ENCODE data around the gene SCCPDH.
"Not testable (repeated sequence)": the region's sequence is repeated elsewhere in the genome, so short reads cannot be mapped to it uniquely, and the experiment has no call there.

SCCPDH gene

DNA sequence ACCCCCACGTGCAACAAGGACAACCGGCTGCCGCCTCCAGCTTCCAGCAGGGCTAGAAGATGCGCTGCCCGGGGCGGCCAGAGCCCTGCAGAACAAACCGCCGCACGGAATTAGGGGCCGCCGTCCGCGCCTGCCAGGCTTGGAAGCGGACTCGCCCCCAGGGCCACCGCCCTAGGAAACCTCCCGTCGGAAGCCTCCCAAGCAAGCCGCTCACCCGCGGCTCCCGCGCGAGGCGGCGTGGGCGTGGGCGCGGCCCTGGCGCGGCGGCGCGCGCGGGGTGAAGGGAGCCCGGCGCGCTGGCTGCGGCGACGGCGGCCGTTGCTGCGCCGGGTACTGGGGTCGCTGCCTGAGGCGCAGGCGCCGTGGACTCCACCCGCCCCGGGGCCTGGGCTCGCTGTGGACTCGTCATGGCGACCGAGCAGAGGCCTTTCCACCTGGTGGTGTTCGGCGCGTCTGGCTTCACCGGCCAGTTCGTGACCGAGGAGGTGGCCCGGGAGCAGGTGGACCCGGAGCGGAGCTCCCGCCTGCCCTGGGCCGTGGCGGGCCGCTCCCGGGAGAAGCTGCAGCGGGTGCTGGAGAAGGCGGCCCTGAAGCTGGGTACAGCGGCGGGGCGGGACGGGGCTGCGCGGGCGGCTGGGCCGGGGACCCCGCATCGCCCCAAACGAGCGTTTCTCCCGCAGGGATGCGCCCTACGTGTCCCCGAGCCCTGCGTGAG is at the start of gene SCCPDH:
Gene SCCPDH, plus strand, starts transcription at position 394 of the 715 bp plus-strand sequence. Its CDS starts 14 bp downstream, at position 408.
- DNase-seq, result peak; percentile 23 to 32 (median 28)

DNA sequence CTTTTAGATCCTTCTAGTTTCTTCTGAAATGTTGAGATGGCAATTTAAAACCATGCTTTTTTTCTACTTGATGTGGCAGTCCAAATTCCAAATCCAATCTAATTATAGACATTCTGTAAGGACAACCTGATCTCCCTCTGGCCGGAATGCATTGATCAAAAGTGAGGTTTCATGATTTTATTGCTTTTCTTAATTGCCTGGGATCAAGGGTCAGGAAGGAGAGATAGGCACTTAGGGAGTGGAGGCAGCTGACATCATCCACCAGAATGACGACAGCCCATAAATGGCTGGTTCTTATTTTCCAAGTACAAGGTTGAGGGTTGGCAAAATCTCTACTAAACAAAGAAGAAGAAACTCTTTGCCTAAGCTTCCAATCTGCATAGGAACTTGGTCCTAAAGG is 46.4 kb upstream of the SCCPDH start:
- DNase-seq, result no peak

DNA sequence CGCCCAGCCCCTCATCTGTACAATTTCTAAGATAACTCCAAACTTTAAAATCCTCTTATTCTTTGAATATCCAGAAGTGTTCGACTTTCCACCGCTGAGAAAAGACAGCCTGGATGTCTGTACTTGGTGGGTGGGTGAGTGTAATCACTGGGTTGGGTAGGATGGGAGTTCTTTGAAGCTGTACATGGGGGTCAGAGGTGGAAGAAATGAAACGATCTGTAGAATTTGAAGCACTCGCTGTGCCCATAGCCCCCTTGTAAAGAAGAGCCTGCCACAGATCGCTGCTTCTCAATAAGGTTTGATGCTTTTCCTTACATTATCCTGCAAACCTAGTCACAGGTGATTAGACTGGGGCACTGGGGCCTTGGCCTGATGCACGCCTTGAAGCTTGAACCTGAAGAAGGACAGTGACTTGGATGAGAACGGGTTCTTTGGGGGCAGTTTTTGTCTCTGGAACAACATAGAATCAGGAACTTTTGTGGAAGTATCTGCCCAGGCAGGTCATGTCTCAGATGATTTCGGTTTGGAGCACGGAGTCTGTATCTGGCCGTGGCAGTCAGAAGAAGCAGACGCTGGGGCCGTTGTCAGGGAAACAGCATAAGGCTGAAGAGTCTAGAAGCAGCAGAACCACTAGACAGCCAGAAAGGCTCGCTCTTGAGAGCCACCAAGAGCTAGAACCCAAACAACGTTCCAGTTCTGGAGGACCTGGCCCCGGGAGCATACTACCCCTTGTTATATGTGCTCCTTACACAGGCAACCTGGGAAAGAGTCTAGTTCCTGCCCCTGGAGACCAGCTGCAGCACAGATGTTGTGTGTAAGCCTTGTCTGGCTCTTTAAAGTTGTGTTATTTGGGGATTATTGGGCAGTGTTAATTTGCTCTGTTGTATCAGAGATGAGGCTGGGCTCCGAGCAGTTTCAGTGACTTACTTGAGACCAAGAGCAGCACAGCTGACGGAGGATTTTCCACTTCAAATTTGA is 45.1 kb upstream of the SCCPDH start:
- no peak for DNase-seq

DNA sequence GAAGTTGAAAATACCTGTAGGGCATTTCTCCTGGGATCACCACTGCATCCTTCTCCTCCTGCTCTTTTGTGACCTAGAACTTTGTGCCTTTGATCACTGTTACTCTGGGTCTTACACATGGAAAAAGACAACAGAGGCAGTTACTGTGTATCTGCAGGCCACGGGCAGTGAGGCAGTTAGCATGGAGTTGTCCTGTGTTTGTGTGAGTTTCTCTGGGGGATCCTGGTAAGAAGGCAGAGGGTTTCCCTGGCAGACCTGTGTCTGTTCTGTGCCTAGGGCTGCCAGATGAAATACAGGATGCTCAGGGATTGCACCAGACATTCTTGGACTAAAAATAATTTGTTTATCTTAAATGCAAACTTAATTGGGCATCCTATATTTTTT is 44.4 kb upstream of the SCCPDH start:
- DNase-seq, result no peak

DNA sequence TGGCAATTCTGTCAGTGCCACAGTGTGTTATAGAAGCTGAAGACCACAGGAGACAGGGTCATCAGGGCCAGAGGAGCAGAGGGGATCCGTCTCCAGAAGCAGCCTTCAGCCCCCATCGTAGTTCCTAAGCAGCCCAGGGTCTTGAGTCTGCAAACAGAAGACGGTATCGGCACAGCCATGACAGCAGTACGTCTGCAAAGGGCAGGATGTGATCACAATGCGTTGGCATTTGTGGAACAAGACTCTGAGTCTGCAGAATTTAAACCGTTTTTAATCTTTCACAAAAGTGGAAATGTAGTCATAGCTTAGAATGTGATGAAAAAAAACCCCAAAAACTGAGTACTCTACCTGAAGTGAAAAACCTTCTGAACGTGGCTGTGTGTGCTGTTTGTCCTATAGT is 44.0 kb upstream of the SCCPDH start:
- DNase-seq, result no peak

- DNase-seq, result no peak
Observed at GRCh38 chr1:246680696-246681130, 43.5 kb upstream of the SCCPDH start.

- DNase-seq, result no peak
Observed at GRCh38 chr1:246681900-246682895, 42.0 kb upstream of the SCCPDH start.

GRCh38 chr1:246683521-246683920 is 40.7 kb upstream of the SCCPDH start:
- no peak for DNase-seq

DNA sequence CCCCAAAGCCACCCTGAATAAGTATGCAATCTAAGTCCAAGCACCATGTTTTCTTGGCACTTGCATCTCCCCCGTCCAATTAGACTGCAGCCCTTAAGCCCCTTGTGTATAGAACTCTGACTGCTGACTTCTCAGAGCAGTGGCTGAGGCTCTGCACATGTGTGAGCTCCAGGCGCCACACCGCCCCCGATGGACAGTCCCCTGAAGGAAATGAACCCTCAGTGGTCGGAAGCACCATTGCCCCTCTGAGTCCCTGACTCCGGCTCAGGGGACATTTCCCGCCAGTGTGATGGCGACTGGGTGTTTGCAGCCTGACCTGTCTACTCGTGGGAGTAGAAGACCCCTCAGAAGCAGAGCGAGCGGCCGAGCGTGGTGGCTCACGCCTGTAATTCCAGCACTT is 37.2 kb upstream of the SCCPDH start:
- DNase-seq, result no peak

- no peak for DNase-seq
Observed at GRCh38 chr1:246689409-246690008, 34.7 kb upstream of the SCCPDH start.

DNA sequence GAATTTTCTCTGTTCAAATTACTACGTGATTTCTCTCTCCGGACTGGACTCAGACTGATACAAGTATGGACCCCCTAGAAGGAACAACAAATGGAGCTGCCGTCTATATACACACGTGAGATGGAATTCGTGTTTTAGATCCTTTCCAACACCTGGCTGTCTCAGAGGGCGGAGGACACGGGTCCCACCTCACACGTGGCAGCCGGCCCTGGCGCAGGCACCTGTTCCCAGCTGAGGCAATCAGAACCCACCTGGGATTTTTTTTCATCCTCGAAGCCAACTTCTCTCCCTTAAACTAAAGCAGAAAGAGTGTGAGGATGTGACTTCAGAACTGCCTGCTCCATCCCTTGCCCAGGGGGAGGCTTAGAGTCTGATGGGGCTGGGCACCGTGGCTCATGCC is 34.1 kb upstream of the SCCPDH start:
- no peak for DNase-seq

DNA sequence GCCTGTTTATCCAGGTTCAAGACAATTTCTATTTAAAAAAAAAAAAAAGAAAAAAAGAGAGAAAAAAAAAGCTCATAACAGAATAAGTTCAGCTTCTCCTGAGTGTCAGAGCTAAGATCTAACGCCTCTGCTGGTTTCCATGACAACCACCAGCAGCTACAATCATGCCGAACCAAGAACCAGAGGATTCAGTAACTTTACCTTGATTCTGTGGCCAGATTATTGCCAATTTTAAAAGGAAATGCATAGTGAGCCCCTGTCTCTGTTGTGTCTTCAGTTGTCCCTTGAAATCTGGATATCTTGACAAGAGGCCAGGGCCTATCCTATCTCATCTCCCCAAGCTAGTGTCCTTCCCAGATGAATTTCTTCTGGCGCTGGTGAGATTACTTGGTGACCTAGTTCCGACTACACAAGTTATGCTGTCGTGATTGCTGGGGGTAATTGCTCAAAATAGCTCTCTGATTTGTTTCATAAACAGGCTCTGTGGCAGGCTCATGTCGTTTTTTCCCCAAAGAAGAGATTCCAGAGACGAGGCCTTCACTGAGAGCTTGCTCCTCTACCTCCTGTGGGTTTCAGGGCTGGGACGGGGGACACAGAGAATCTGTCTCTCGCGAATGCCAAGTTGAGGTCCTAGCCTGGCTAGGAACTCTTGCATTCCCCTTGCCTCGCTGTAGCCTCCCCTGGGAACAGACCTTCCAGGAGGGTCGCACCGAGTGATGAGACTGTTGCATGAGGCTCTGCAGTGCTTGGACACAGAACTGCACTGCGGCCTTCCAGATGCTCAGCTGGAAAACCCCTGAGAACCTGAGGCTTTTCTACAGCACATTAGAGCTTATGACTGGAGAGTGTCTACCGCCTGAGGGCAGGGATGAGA is 32.4 kb upstream of the SCCPDH start:
- no peak for DNase-seq

GRCh38 chr1:246694213-246694895 is 29.9 kb upstream of the SCCPDH start:
- not testable (repeated sequence) for DNase-seq

DNA sequence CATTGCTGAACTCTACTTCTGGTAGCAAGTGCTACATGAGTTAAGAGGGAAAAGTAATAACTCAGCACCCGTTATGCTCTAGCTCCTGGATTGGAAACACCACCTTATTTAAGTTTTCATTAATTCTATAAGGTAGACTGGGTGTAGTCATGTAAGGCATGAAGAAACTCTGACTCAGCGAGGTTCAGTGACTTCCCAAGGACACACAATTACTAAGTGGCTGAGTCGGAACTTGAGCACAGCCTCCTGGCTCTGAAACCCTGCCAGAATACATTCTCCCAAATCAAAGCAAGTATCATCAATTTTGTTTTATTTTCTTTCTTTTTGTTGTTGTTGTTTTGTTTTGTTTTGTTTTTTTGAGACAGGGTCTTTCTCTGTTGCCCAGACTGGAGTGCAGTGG is 29.1 kb upstream of the SCCPDH start:
- DNase-seq, result no peak

- DNase-seq, result no peak
Observed at GRCh38 chr1:246695666-246696065, 28.5 kb upstream of the SCCPDH start.

DNA sequence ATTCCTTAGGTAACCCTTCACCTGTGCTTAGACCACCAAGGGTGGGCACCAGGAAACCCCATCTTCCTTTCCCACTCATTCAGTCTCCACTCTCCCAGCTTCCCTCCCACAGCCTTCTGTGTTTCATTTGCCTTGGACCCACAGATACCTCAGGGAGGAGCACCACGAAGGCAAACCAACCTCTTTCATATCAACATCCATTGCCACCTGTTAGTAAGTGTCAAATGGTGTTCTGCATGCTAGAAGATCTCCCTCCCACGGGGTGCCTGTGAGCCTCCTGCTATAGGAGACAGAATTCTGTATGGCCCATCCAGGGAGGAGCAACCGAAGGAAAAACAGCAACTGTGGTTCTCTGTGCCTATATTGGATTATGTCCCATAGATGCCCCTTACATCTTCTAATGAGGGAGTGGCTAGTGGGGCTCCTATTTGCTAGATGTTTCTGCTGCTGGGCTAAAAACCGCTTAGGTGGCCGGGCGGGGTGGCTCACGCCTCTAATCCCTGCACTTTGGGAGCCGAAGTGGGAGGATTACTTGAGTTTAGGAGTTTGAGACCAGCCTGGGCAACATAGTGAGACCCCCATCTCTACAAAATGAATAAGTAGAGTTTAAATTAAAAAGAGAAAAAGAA is 25.6 kb upstream of the SCCPDH start:
- no peak for DNase-seq

GRCh38 chr1:246699095-246699735 is 25.0 kb upstream of the SCCPDH start:
- DNase-seq, result peak; percentile 27 to 64 (median 46)

GRCh38 chr1:246703581-246703980 is 20.6 kb upstream of the SCCPDH start:
- no peak for DNase-seq

GRCh38 chr1:246705368-246705767 is 18.8 kb upstream of the SCCPDH start:
- DNase-seq, result no peak

- DNase-seq, result no peak
Observed at GRCh38 chr1:246708166-246708565, 16.0 kb upstream of the SCCPDH start.

Data from activated naive CD4-positive, alpha-beta T cell (primary cell).